CD4-positive, alpha-beta T cell treated with Interleukin-21 for 1 hour (primary cell): Measurements from ENCODE around the gene CRIP1.

ENCODE experiments used
- DNase-seq: peaks from one replicate; pipeline ENCODE4 v3.0.0-alpha.2; 2020

The CRIP1 gene

GRCh38 chr14:105519946-105520698 is 33.4 kb downstream of the CRIP1 start:
- DNase-seq: no peak

GRCh38 chr14:105525326-105525725 is 38.6 kb downstream of the CRIP1 start:
- DNase-seq: no peak

- peak; percentile 63 for DNase-seq
Measured at GRCh38 chr14:105525861-105526775, 39.4 kb downstream of the CRIP1 start, which contains the start of gene TMEM121. TMEM121 (plus strand) TSS chr14:105526583; CDS start chr14:105528835, 2,252 bp downstream.

GRCh38 chr14:105526776-105527380 is 40.2 kb downstream of the CRIP1 start:
- no peak for DNase-seq

GRCh38 chr14:105527381-105527825 is 40.7 kb downstream of the CRIP1 start:
- DNase-seq: no peak

GRCh38 chr14:105527826-105528585 is 41.3 kb downstream of the CRIP1 start:
- DNase-seq: peak; percentile 83

GRCh38 chr14:105528586-105529318 is 42.1 kb downstream of the CRIP1 start:
- DNase-seq: no peak

GRCh38 chr14:105529319-105529568 is 42.6 kb downstream of the CRIP1 start:
- no peak for DNase-seq

- peak; percentile 39 for DNase-seq
Measured at GRCh38 chr14:105529569-105530284, 43.0 kb downstream of the CRIP1 start.

- DNase-seq: no peak
Measured at GRCh38 chr14:105530285-105531087, 43.8 kb downstream of the CRIP1 start.

- DNase-seq: no peak
Measured at GRCh38 chr14:105531088-105531893, 44.6 kb downstream of the CRIP1 start.

GRCh38 chr14:105531894-105532623 is 45.4 kb downstream of the CRIP1 start:
- DNase-seq: no peak

GRCh38 chr14:105532735-105533141 is 46.1 kb downstream of the CRIP1 start:
- no peak for DNase-seq

GRCh38 chr14:105533391-105533790 is 46.7 kb downstream of the CRIP1 start:
- no peak for DNase-seq

GRCh38 chr14:105533811-105534498 is 47.3 kb downstream of the CRIP1 start:
- DNase-seq: no peak

GRCh38 chr14:105534586-105534985 is 47.9 kb downstream of the CRIP1 start:
- DNase-seq: no peak

GRCh38 chr14:105536051-105536450 is 49.4 kb downstream of the CRIP1 start:
- no peak for DNase-seq
